OCI-LY7 (cell line): ENCODE data around the gene ADCK2. TPM values are rescaled to one million over a fixed set of nuclear protein-coding genes. Genes with fewer than 3 reads are reported as not detected.

Source experiments
- BruUV-seq: library from RNA; stranded (reverse); fragments of 400-500 nt; replicated peaks from 2 replicates; lab custom pipeline; 2021; lab: Mats Ljungman, UMichigan
- CTCF ChIA-PET: fragments of 300-600 bp; sonication (Branson Sonifier 250); formaldehyde crosslinking; loops from one replicate; lab custom pipeline; 2022; ENCODE audit warnings: antibody characterized with exemption; ENCODE audit not compliant: unreplicated experiment; lab: Charles Lee
- POLR2A ChIA-PET: fragments of 300-600 bp; sonication (Branson Sonifier 250); formaldehyde crosslinking; loops from one replicate; lab custom pipeline; 2022; ENCODE audit warnings: antibody characterized with exemption; lab: Charles Lee
- DNase-seq: peaks from one replicate; pipeline ENCODE4 v3.0.0-alpha.2; 2015; ENCODE audit warnings: low spot score
- H2AFZ ChIP-seq: fragments of 200-600 bp; sonication (generic), shearing (Covaris generic); 2 replicates; pipeline ENCODE4 v1.6.1; 2014; ENCODE audit warnings: mild to moderate bottlenecking, antibody characterized with exemption, low read length, moderate library complexity
- H3K27ac ChIP-seq: fragments of 200-600 bp; sonication (generic); 2 replicates; pipeline ENCODE4 v1.5.1; 2014; ENCODE audit warnings: mixed run types, low read depth, mild to moderate bottlenecking, moderate library complexity, low read length, inconsistent platforms; ENCODE audit not compliant: poor library complexity, severe bottlenecking
- H3K36me3 ChIP-seq: fragments of 200-600 bp; sonication (generic); 2 replicates; pipeline ENCODE4 v1.6.1; 2014; ENCODE audit warnings: mild to moderate bottlenecking, antibody characterized with exemption, low read length, moderate library complexity, mixed read lengths; ENCODE audit not compliant: insufficient read depth
- H3K4me1 ChIP-seq: fragments of 200-600 bp; sonication (generic); 2 replicates; pipeline ENCODE4 v1.5.1; 2014; ENCODE audit warnings: mild to moderate bottlenecking, low read length; ENCODE audit not compliant: insufficient read depth, poor library complexity, severe bottlenecking
- H3K4me2 ChIP-seq: fragments of 200-600 bp; sonication (generic); 2 replicates; pipeline ENCODE4 v1.6.1; 2014; ENCODE audit warnings: mild to moderate bottlenecking, low read length
- H3K4me3 ChIP-seq: fragments of 200-600 bp; sonication (generic); 2 replicates; pipeline ENCODE4 v1.5.1; 2014; ENCODE audit warnings: mild to moderate bottlenecking, low read depth, low read length; ENCODE audit not compliant: poor library complexity, severe bottlenecking
- H3K79me2 ChIP-seq: fragments of 200-600 bp; sonication (generic); 2 replicates; pipeline ENCODE4 v1.6.1; 2016; ENCODE audit warnings: low read depth, mild to moderate bottlenecking, low read length, moderate library complexity, mixed read lengths; ENCODE audit not compliant: insufficient read depth
- H3K9me2 ChIP-seq: fragments of 200-600 bp; sonication (generic); 2 replicates; pipeline ENCODE4 v1.6.1; 2016; ENCODE audit warnings: mild to moderate bottlenecking, low read length, mixed read lengths; ENCODE audit not compliant: insufficient read depth
- H3K9me3 ChIP-seq: fragments of 200-600 bp; sonication (generic); 2 replicates; pipeline ENCODE4 v1.6.1; 2014; ENCODE audit warnings: mild to moderate bottlenecking, mixed run types, low read length, mixed read lengths
- H4K20me1 ChIP-seq: fragments of 200-600 bp; sonication (generic); 2 replicates; pipeline ENCODE4 v1.6.1; 2014; ENCODE audit warnings: mild to moderate bottlenecking, antibody characterized with exemption, low read length, moderate library complexity, mixed read lengths; ENCODE audit not compliant: insufficient read depth
- CTCF ChIP-seq: fragments of 200-600 bp; sonication (generic); conservative IDR thresholded peaks from 2 replicates; pipeline ENCODE4 v1.5.1; 2014; ENCODE audit warnings: mild to moderate bottlenecking, antibody characterized with exemption, low read length, moderate library complexity, mixed read lengths
- EZH2phosphoT487 ChIP-seq: fragments of 200-600 bp; sonication (generic); IDR thresholded peaks from 2 replicates; pipeline ENCODE4 v1.6.1; 2018; ENCODE audit warnings: low read depth, borderline replicate concordance, mild to moderate bottlenecking, mixed run types, antibody characterized with exemption, low read length, moderate library complexity, mixed read lengths
- intact Hi-C: fragments of 100-400 bp; cut with micrococcal nuclease; formaldehyde crosslinking; loops from one replicate; pipeline ENCODE4 v1.10.0; 2022; ENCODE audit not compliant: unreplicated experiment
- total RNA-seq, 2 experiments: library from RNA; depleted of rRNA in 1 of 2; stranded (reverse); fragments of >200 nt in 1 of 2; shearing (Covaris generic) in 1 of 2; gene quantifications; 2 replicates each; pipeline ENCODE4 v1.2.3, GENCODE V29; 2014 to 2022

The ADCK2 gene
- total RNA-seq, 2 experiments from 2014 or later, result 45.8 to 60.2 TPM

GRCh38 chr7:140646931-140647647 is 25.7 kb upstream of the ADCK2 start:
- Histone ChIP-seq H3K27ac (no peak overlapping the region), H3K9me2 (no peaks in the 10 kb centered on the region), H3K9me3 (no peaks in the 10 kb centered on the region), H3K4me2 (no peak overlapping the region), H2AFZ (peak overlapping the region; percentile 65), H4K20me1 (no peaks in the 10 kb centered on the region), H3K79me2 (no peaks in the 10 kb centered on the region), H3K4me1 (peaks cover 9% of the 10 kb centered on the region), H3K4me3 (no peak overlapping the region), H3K36me3 (no peaks in the 10 kb centered on the region)
- TF ChIP-seq CTCF (peak; percentile 80), EZH2phosphoT487 (no peak)
- POLR2A ChIA-PET, result interaction anchor here (0.5 to 0.7 kb wide), 2 partner anchors 223 to 274 kb away, joined by 3 to 4 read pairs; no protein-coding TSS in a partner anchor
- BruUV-seq, result no TSS peak
- CTCF ChIA-PET, result no interaction called here
- intact Hi-C loops, result no loop called here
- DNase-seq, result peak; percentile 74

GRCh38 chr7:140649556-140650205 is 23.1 kb upstream of the ADCK2 start:
- CTCF ChIA-PET, result no interaction called here

More at GRCh38 chr7:140649556-140650205, 23.1 kb upstream of the ADCK2 start:
- Histone ChIP-seq H2AFZ (no peak overlapping the region), H3K4me1 (peaks cover 9% of the 10 kb centered on the region), H3K36me3 (no peaks in the 10 kb centered on the region), H4K20me1 (no peaks in the 10 kb centered on the region), H3K4me2 (no peak overlapping the region), H3K9me2 (no peaks in the 10 kb centered on the region), H3K4me3 (no peak overlapping the region), H3K79me2 (no peaks in the 10 kb centered on the region), H3K9me3 (no peaks in the 10 kb centered on the region), H3K27ac (no peak overlapping the region)
- POLR2A ChIA-PET, result interaction anchor here (0.6 kb wide), 1 partner anchor 35 kb away, joined by 3 read pairs; no protein-coding TSS in a partner anchor
- DNase-seq, result no peak
- TF ChIP-seq CTCF (no peak), EZH2phosphoT487 (no peak)
- no TSS peak for BruUV-seq
- intact Hi-C loops, result no loop called here
